PC-3 (cell line): ENCODE data around the gene PRRT1B. TPM values are rescaled to one million over a fixed set of nuclear protein-coding genes. Genes with fewer than 3 reads are reported as not detected.
"Not testable (repeated sequence)": the region's sequence is repeated elsewhere in the genome, so short reads cannot be mapped to it uniquely, and the experiment has no call there.

Experiments used
- ATAC-seq: fragments of 200-7000 bp; cut with Tn5 transposase; 2 replicates; pipeline ENCODE4 v1.9.1; 2020; ENCODE audit warnings: mild to moderate bottlenecking, moderate library complexity
- BruUV-seq: library from RNA; stranded (reverse); fragments of 400-500 nt; replicated peaks from 2 replicates; lab custom pipeline; 2021; lab: Mats Ljungman, UMichigan
- CTCF ChIA-PET: fragments of 300-600 bp; sonication (Branson Sonifier 250); formaldehyde crosslinking; loops from one replicate; lab custom pipeline; 2022; ENCODE audit warnings: antibody characterized with exemption; lab: Charles Lee
- POLR2A ChIA-PET: fragments of 300-600 bp; sonication (Branson Sonifier 250); formaldehyde crosslinking; loops from one replicate; lab custom pipeline; 2022; ENCODE audit warnings: antibody characterized with exemption; ENCODE audit not compliant: unreplicated experiment; lab: Charles Lee
- DNase-seq: peaks from one replicate; pipeline ENCODE4 v3.0.0-alpha.2; 2015
- H2AFZ ChIP-seq: fragments of 300-600 bp; sonication (generic); 2 replicates; pipeline ENCODE4 v1.6.0; 2016; ENCODE audit warnings: antibody characterized with exemption, low read length
- H3F3A ChIP-seq: fragments of 300-600 bp; sonication (generic); one replicate; pipeline ENCODE4 v1.6.0; 2017; ENCODE audit warnings: antibody characterized with exemption, low read length, control low read depth, mild to moderate bottlenecking; ENCODE audit not compliant: unreplicated experiment
- H3K27ac ChIP-seq: fragments of 300-600 bp; sonication (generic); 2 replicates; pipeline ENCODE4 v1.5.1; 2016; ENCODE audit warnings: mild to moderate bottlenecking, low read length
- H3K27me3 ChIP-seq: fragments of 300-600 bp; sonication (generic); 2 replicates; pipeline ENCODE4 v1.6.1; 2016; ENCODE audit warnings: low read length, mixed read lengths
- H3K36me3 ChIP-seq: fragments of 300-600 bp; sonication (generic); 2 replicates; pipeline ENCODE4 v1.6.1; 2016; ENCODE audit warnings: low read depth, mixed run types, low read length, mixed read lengths
- H3K4me1 ChIP-seq: fragments of 300-600 bp; sonication (generic); 2 replicates; pipeline ENCODE4 v1.5.1; 2016; ENCODE audit warnings: low read length; ENCODE audit not compliant: insufficient read depth
- H3K4me2 ChIP-seq: fragments of 300-600 bp; sonication (generic); 2 replicates; pipeline ENCODE4 v1.6.0; 2016; ENCODE audit warnings: low read length
- H3K4me3 ChIP-seq: fragments of 300-600 bp; sonication (generic); 2 replicates; pipeline ENCODE4 v1.5.1; 2016; ENCODE audit warnings: mild to moderate bottlenecking, low read length, mixed read lengths
- H3K79me2 ChIP-seq: fragments of 300-600 bp; sonication (generic); 2 replicates; pipeline ENCODE4 v1.6.1; 2017; ENCODE audit warnings: low read length, mixed read lengths
- H3K9ac ChIP-seq: fragments of 300-600 bp; sonication (generic); 2 replicates; pipeline ENCODE4 v1.6.0; 2016; ENCODE audit warnings: mild to moderate bottlenecking, low read length
- H3K9me2 ChIP-seq: fragments of 300-600 bp; sonication (generic); replicated peaks from 2 replicates; pipeline ENCODE4 v1.6.1; 2016; ENCODE audit warnings: mixed run types, low read length, mixed read lengths
- H3K9me3 ChIP-seq: fragments of 300-600 bp; sonication (generic); 2 replicates; pipeline ENCODE4 v1.6.1; 2016; ENCODE audit warnings: low read length, mixed read lengths
- H4K20me1 ChIP-seq: fragments of 300-600 bp; sonication (generic); 2 replicates; pipeline ENCODE4 v1.6.1; 2016; ENCODE audit warnings: low read length, mixed read lengths
- EZH2 ChIP-seq: fragments of 300-600 bp; sonication (generic); IDR thresholded peaks from one replicate; pipeline ENCODE4 v1.6.1; 2017; ENCODE audit warnings: antibody characterized with exemption, mild to moderate bottlenecking, low read length; ENCODE audit not compliant: unreplicated experiment
- EZH2phosphoT487 ChIP-seq: fragments of 300-600 bp; sonication (generic); IDR thresholded peaks from 2 replicates; pipeline ENCODE4 v1.6.1; 2018; ENCODE audit warnings: mild to moderate bottlenecking, antibody characterized with exemption, low read length, borderline replicate concordance
- intact Hi-C: fragments of 100-400 bp; cut with micrococcal nuclease; formaldehyde crosslinking; loops from 2 replicates; pipeline ENCODE4 v1.9.0; 2023
- total RNA-seq: library from RNA; depleted of rRNA; stranded (reverse); fragments of >200 nt; gene quantifications from 2 replicates; pipeline ENCODE4 v1.2.3, GENCODE V29; 2014
- TF ChIP-seq, protein P1 (sequence below): fragments of 300-600 bp; sonication (generic); conservative IDR thresholded peaks from 2 replicates; pipeline ENCODE4 v1.5.1; 2017; ENCODE audit warnings: antibody characterized with exemption, low read depth, mild to moderate bottlenecking, low read length

PRRT1B gene
- total RNA-seq, 1 experiment from 2014 or later = not detected

DNA sequence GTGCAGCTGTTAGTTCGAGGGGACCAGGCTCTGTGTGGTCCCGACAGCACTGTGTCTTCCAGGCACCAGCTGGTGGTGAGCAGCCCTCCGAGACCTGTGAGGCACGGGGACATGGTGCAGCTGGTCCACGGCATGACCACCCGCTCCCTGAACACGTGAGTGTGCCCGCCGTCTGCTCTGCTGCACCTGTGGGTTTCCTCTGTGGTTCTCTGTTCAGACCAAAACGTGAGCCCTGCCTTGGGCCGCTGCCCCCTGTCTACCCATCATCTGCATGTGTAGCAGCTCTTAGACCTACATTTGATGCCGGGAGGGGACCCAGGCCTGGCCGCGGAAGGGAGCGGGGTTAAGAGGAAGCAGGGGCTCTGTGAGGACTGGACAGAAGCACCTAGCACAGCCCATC is 32.1 kb upstream of the PRRT1B start:
- Histone ChIP-seq H3K4me3 (no peak overlapping the region), H3K79me2 (no peaks in the 10 kb centered on the region), H3K36me3 (peaks cover 5% of the 10 kb centered on the region; the same call in 1 of the 2 replicates), H4K20me1 (no peaks in the 10 kb centered on the region), H3K9ac (no peak overlapping the region), H3K27me3 (no peaks in the 10 kb centered on the region), H3K9me2 (no peaks in the 10 kb centered on the region), H3K4me2 (no peak overlapping the region), H3K9me3 (no peaks in the 10 kb centered on the region), H2AFZ (no peak overlapping the region), H3F3A (no peaks in the 10 kb centered on the region), H3K27ac (no peak overlapping the region), H3K4me1 (no peaks in the 10 kb centered on the region)
- DNase-seq = no peak
- ChIA-PET CTCF (no interaction called here), POLR2A (no interaction called here)
- TF ChIP-seq EZH2 (no peak), EZH2phosphoT487 (no peak)
- TF ChIP-seq, protein P1, sequence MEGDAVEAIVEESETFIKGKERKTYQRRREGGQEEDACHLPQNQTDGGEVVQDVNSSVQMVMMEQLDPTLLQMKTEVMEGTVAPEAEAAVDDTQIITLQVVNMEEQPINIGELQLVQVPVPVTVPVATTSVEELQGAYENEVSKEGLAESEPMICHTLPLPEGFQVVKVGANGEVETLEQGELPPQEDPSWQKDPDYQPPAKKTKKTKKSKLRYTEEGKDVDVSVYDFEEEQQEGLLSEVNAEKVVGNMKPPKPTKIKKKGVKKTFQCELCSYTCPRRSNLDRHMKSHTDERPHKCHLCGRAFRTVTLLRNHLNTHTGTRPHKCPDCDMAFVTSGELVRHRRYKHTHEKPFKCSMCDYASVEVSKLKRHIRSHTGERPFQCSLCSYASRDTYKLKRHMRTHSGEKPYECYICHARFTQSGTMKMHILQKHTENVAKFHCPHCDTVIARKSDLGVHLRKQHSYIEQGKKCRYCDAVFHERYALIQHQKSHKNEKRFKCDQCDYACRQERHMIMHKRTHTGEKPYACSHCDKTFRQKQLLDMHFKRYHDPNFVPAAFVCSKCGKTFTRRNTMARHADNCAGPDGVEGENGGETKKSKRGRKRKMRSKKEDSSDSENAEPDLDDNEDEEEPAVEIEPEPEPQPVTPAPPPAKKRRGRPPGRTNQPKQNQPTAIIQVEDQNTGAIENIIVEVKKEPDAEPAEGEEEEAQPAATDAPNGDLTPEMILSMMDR = no peak
- intact Hi-C loops = no loop called here
- no peak for ATAC-seq
- no TSS peak for BruUV-seq

DNA sequence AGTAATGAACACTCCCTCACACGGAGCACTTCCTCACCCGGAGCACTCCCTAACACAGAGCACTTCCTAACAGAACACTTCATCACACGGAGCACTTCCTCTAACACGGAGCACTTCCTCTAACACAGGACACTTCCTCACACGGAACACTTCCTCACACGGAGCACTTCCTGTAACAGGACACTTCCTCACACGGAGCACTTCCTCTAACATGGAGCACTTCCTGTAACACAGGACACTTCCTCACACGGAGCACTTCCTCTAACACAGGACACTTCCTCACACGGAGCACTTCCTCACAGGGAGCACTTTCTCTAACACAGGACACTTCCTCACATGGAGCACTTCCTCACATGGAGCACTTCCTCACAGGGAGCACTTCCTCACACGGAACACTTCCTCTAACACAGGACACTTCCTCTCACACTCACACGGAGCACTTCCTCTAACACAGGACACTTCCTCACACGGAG is 29.7 kb upstream of the PRRT1B start:
- H4K20me1 ChIP-seq, CTCF ChIA-PET, H3K27me3 ChIP-seq, DNase-seq, H3K9me2 ChIP-seq, H3K4me1 ChIP-seq, H3K4me2 ChIP-seq, H3K36me3 ChIP-seq, H3K9ac ChIP-seq, H2AFZ ChIP-seq, H3F3A ChIP-seq, BruUV-seq, H3K79me2 ChIP-seq, H3K27ac ChIP-seq, H3K9me3 ChIP-seq, POLR2A ChIA-PET, H3K4me3 ChIP-seq, intact Hi-C loops, ATAC-seq: not testable (repeated sequence)

DNA sequence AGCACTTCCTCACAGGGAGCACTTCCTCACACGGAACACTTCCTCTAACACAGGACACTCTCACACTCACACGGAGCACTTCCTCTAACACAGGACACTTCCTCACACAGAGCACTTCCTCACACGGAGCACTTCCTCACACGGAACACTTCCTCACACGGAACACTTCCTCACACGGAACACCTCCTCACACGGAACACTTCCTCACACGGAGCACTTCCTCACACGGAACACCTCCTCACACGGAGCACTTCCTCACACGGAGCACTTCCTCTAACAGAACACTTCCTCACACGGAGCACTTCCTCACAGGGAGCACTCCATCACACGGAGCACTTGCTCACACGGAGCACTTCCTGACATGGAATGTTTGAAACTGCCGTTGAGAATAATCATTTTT is 29.2 kb upstream of the PRRT1B start:
- Histone ChIP-seq H3K27me3 (no peaks in the 10 kb centered on the region), H3K9me3 (no peaks in the 10 kb centered on the region), H3K36me3 (peaks cover 5% of the 10 kb centered on the region; the same call in 1 of the 2 replicates), H2AFZ (no peak overlapping the region), H3F3A (no peaks in the 10 kb centered on the region), H3K79me2 (no peaks in the 10 kb centered on the region), H3K4me1 (no peaks in the 10 kb centered on the region), H3K4me2 (no peak overlapping the region), H3K27ac (no peak overlapping the region), H4K20me1 (no peaks in the 10 kb centered on the region), H3K9me2 (no peaks in the 10 kb centered on the region), H3K4me3 (no peak overlapping the region), H3K9ac (no peak overlapping the region)
- CTCF ChIA-PET = no interaction called here
- TF ChIP-seq EZH2phosphoT487 (no peak), EZH2 (no peak)
- TF ChIP-seq, protein P1 = no peak
- BruUV-seq = no TSS peak
- ATAC-seq (no peak), DNase-seq (no peak)
- POLR2A ChIA-PET = no interaction called here
- intact Hi-C loops = no loop called here
